Stimulated activated CD4-positive, alpha-beta T cell treated with anti-CD3 and anti-CD28 coated beads, Interleukin-15, amount 100 ng/mL, for 48 hours (primary cell): ENCODE data around the gene CDK5RAP3.
A peak's percentile ranks its signal among the peaks of the same experiment; 100 is the strongest.
"Not testable (repeated sequence)": the region's sequence is repeated elsewhere in the genome, so short reads cannot be mapped to it uniquely, and the experiment has no call there.

Experiments
- DNase-seq, 2 donors: peaks; one replicate each; pipeline ENCODE4 v3.0.0-alpha.2; 2020; ENCODE audit warnings: low read depth in 2 of 2

CDK5RAP3 gene

DNA sequence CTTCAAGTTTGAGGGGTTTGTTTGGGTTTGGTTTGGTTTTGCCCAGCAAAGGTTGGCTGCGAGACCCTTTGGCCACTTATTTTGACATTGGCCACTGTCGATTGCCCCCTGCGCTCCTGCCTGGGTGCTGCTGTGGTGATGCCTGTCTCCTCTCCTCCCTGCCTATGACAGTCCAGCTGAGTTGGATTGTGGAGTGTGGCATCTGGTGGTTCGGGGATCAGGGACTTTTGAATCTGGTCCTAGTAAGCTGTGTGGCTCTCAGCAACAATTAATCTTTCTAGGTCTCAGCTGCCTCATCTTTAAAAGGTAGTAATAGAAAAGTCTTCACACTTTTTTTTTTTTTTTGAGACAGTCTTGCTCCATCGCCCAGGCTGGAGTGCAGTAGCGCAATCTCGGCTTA, 27.1 kb downstream of the CDK5RAP3 start:
- no peak for DNase-seq

DNA sequence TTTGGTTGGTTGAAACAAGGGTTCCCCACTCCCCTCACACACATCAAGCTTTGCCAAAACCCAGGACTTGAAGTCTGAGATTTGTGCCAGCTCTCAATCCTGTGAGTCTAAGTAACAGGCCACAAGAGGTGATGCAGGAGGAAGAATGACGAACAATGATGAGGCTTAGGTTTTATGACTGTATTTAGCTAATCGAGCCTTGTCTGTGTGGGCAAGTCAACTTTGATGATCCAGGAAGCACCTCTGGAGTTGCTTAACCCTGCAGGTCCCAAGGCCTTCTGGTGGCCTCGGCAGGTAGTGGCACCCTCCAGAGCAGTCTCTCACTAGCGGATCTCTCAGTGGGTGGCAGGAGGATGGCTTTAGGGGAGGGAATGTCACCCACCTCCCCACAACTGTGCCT, 28.7 kb downstream of the CDK5RAP3 start:
- DNase-seq: no peak

DNA sequence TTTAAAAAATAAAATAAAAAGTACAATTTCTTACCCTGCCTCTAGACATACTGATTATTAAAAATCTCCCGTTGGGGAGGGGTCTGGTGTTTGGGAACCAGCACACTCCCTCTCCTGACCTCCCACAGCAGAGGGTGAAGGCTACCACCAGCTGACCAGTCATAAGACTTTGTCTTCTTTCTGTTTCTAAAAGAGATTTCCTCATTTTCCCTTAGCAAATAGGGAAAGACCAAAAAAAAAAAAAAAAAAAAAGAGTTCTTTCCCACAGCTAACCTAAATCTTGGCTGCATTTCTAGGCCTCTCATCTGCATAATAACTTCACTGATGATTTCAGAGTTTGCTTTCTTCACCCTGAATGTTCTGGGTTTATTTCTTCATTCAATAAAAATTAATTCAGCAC, 30.3 kb downstream of the CDK5RAP3 start:
- DNase-seq: no peak

DNA sequence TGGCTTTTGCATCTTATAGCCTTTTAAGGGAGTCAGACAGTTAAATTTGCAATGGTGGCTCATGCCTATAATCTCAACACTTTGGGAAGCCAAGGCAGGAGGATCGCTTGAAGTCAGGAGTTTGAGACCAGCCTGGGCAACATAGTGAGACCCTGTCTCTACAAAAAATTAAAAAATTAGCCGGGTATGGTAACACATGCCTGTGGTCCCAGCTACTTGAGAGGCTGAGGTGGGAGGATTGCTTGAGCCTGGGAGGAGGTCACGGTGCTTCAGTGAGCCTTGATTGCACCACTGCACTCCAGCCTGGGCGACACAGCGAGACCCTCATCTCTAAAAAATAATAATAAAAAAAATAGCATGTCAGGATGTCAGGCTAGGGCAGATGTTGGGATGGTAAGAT, 30.7 kb downstream of the CDK5RAP3 start:
- DNase-seq: not testable (repeated sequence)

DNA sequence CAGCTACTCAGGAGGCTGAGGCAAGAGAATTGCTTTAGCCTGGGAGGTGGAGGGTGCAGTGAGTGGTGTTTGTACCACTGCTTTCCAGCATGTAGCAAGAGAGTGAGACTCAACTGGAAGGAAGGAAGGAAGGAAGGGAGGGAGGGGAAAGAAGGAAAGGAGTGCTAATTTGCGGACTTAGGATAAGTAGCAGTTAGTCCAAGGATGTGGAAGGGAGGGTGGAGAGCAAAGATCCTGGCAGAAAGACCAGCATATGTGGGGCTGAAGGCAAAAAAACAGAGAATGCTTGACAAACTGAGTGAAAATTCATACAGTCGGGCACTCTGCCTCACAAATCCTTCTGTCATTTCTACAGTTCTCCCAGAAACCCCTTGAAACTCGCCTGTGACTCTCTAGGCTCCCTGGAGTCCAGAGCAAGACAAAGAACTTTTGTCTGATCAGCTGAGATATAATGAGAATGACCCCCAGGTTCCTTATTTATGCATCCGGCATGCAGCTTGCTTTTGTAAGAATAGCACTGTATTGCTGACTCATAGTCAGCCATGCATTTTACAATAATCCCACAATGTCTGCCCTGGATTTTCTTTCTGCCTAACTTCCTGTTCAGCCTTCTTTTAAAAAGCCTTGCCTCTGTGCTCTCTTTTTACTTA, 31.5 kb downstream of the CDK5RAP3 start:
- DNase-seq: no peak

DNA sequence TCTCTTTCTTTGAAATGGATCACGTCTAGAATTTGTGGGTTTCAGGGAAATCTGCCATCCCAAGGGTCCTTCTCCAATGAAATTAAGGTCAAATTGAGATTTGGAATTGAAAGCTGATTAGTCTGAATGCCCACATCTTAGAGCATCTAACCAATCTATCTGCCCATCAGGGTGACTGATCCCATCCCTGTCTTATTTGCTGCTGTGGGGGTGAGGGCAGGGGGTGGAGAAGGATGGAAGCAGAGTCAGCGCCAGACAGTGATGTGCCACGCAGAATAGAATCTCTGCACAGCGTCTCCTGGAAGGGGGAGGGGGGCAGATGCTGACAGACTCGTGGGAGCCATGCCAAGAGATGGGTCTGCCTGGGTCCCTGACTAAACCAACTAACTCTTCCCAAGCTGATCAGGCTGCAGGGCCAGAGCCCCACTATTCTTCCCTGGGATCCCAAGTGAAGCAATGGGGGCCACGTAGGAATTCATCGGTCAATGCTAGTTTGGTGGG, 32.1 kb downstream of the CDK5RAP3 start:
- no peak for DNase-seq

DNA sequence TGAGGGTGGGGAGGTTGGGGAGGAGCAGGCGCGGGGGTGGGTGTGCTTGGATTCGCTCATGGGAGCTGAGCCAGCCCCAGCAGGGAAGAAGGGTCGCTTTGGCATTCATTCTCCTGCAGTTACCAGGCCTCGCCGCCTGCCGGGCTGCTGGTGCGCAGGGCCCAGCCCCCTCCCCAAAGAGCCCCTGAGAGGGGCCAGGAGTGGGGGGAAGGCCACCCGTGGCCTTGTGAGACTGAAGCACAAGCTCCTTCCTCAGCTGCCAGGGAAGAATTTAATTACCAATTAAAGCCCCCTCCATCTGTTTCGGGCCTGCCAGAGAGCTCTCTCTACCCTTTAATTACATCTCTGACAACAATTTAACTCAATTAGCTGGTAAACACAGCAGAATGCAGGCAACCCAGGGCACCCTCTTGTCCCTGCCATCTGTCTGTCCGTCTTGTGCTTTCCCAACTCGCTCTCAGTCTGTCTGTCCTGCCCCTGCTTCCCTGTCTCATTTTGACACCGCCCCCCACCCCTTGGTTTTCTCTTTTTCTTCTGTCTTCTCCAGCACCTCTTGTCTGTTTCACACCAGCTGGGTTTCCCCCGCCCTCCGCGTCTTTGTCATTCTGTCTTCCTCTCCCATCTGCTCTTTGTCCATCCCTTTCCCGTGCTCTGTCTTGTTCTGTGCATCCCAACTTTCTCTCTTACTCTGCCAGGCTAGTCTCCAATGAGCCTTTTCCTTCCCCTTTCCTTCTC, 32.7 kb downstream of the CDK5RAP3 start:
- no peak for DNase-seq

DNA sequence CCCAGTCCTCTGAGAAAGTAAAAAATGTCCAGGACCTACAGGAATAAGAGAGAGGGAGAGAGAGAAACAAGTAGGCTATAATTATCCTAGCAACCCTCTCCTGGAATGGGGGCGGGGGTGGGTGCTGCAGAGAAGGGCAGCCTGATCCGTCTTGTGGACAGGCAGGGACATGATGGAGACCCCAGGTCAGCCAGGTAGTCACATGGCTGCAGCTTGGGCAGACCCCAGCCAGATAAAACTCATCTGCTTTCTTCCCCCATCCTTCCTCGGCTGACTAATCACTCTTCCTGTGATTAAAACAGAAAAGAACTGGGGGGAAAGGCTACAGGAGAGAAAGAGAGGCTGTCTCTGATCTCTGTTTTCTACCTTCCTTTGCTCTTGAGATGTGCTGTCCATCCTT, 34.1 kb downstream of the CDK5RAP3 start:
- no peak for DNase-seq

DNA sequence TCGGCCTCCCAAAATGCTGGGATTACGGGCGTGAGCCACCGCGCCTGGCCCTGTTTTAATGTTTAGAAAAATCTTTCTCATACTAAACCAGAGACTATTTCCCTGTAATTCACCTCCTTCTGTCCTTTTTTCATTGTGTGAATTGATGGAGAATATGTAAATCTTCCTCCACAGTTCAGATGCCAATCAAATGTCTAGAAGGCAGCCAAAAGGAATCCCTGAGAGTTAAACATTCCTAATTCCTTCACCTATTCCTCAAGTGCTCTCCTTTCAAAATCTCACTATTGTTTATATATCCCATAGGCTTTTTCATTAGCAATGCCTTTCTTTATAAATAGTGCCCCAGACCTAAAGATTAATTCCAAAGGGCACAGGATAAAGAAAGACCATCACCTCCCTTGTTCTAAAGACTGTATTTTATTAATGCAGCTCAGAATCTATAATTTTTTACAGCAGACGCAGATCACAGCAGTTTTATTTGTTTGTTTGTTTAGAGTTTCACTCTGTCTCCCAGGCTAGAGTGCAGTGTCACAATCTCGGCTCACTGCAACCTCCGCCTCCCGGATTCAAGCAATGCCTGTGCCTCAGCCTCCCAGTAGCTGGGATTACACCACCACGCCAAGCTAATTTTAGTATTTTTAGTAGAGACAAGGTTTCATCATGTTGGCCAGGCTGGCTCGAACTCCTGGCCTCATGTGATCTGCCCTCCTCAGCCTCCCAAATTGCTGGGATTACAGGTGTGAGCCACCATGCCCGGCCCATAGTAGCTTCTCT, 36.2 kb downstream of the CDK5RAP3 start:
- no peak for DNase-seq

DNA sequence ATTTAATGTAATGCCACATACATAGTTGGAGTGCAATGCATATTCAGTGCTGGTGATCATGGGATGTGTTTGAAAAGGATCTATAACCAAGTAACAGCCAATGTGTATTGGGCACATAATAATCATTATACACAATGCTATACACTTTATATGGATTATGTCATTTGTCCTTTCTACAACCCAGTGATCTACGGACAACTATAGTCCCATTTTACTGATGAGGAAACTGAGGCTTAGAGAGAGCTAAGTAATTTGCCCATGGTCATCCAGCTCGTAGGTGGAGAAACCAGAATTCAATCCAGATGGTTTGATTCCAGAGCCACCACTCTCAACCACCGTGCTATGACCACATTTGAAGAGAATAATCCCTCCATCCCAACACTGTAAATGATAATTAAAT, 39.3 kb downstream of the CDK5RAP3 start:
- no peak for DNase-seq

DNA sequence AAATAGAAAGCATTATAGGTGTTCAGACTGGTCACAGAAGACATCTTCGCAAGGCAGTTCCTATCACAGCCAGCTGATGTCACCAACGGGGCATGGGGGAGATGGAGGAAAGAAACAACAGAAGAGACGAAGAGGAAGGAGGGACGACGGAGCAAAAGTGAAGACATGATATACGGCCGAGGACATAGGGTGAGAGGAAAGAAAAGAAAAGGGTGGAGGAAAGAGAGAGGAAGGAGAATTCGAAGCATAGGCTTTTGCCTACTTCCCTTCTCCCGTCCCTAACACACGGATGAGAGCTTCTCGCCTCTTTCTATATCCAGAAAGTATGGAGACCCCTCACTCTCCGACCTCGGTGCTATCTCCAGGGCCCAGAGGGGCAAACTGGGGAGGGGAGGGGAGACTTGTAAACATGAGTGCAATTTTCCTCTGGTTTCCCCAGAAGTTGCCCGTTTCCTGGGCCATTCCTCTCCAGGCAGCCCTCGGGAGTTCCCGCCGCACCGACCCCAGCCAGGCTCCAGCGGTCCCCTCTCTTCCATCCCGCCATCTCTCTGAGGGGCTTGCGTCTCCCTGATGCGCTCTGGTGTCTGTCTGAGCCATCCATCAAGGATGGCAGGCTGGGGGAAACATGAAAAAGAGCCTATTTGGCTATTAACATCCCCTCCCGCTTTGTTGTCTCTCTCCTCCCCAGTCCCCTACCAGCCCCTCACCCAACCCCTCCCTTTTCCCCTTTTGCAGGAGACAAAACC, 40.7 kb downstream of the CDK5RAP3 start:
- no peak for DNase-seq

DNA sequence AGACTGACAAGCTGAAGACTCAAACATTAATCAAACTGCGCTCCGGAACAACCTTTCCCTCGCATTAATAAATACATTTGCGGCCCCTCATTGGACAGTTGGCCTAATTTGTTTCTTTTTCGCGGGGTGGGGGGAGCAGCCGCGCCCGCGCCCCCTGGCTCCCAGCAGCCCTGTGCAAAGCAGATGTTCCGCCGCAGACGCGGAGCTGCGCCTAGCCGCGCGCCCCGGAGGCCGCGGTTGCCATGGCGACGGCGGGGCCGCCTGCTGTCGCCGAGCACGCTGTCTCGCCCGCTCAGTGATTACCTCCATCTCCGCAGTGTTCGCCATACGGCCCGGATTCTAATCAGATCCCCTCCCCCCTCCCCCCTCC, 41.2 kb downstream of the CDK5RAP3 start:
- peak in 1 of 2 donors; percentile 54 for DNase-seq

DNA sequence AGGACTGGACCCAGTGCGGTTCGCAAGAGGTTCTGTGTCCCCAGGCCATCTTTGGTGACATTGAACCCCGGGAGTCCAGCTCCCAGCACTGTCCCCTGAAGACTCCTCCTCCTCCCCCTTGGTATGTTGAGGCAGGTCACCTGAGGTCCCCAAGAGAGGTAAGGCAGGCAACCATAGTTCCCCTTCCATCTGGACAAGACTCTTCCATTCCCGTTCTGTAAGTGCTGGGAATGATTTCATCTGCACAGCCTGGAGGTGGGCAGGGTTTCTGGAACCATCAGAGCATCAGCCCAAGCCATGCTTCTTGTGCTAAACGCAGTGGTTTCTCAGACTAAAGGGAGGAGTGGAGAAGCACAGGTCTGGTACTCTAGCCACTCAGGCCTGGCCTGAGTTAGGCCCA, 41.7 kb downstream of the CDK5RAP3 start:
- no peak for DNase-seq

DNA sequence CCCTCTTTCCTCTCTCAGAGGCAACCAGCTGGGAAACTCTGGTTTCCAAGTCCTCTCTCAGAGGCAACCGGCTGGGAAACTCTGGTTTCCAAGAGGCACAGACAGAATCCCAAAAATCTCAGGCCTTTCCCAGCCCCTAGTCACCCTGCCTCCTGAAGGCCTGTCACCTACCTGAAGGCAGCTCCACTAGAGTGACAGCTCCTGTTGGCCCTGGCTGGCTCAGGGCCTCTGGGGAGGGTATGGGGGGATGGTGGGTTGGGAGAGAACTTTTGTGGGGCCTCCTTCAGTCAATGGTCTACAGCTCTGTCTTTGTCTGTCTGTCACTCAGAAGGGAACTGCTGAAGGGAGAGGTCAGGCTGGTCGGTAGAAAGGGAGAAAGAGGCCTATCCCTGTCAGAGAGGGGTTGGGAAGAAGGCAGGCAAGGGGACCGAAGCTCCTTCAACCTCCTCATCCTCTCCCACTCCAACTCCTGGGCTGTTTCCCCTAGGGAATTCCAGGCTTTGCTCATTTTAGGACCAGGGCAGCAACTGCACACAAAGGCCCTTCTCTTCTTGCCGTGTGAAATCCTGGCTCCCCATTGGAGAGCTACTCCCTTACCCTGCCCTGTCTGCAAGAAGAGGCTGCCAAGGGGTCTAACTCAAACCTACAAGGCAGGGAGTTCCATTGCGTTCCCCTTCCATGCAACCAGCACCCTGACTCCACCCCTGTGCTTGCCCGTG, 43.1 kb downstream of the CDK5RAP3 start:
- DNase-seq: no peak

DNA sequence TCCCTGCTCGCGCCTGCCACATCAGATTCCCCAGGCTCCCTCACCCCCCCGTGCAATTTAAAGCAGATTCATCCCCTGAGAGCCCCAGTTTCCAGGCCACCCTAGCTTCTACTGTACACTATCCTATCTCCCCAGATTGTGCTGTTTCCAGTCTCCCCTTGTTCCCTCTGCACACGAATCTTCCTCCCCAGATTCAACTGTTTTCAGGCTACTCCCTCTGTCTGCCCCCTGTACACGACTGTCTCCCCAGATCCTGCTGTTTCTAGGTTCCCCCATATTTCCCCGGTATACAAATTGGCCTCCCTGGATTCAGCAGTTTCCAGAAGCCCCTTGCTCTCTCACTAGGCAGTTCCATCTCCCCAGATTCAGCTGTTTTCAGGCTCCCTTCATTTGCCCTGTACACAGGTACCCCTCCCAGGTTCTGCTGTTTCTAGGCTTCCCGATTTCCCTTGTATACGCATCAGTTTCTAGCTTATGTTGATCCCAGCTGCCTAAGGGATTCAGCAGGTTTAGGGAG, 43.7 kb downstream of the CDK5RAP3 start:
- DNase-seq: no peak

DNA sequence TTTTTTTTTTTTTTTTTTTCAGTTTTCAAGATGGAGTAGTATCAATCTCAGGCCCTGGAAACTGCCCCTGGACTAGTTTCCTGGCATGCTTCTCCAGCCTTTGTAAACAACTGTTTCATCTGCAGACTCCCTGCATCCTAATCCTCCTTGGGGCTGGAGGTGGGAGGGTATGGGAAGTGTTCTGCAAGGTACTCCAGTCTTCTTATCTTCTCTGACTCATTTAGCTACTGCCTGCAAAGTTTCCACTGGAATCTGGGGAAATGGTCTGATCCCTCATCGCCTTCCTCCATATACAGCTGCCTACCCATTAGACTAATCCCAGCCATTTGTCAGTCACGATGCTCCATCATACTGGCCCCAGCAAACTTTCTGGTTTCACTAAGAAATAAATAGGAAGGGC, 45.2 kb downstream of the CDK5RAP3 start:
- no peak for DNase-seq

DNA sequence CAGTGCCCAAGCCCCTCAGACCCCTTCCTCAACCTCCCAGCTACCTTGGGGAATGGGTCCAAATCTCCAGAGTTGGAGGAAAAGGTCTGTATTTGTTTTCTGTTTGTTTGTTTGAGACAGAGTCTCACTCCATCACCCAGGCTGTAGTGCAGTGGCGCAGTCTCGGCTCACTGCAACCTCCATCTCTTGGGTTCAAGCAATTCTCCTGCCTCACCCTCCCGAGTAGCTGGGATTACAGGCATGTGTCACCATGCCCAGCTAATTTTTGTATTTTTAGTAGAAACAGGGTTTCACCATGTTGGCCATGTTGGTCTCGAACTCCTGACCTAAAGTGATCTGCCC, 46.9 kb downstream of the CDK5RAP3 start:
- not testable (repeated sequence) for DNase-seq

DNA sequence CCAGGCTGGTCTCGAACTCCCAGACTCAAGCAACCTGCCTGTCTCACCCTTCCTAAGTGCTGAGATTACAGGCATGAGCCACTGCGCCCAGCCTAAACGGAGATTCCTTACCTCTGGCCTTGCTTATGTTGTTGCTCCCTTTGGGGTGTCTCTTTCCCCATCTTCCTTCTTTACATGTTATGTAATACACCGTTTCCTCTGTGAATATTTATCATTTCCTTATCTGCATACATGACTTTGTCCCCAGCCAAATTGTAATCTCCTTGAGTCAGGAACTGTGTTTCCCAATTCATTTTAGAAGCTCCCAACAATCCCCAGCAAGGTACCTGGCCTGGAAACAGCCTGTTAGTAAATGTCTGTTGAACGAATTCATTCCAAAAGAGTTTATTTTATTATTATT, 51.0 kb downstream of the CDK5RAP3 start:
- no peak for DNase-seq

DNA sequence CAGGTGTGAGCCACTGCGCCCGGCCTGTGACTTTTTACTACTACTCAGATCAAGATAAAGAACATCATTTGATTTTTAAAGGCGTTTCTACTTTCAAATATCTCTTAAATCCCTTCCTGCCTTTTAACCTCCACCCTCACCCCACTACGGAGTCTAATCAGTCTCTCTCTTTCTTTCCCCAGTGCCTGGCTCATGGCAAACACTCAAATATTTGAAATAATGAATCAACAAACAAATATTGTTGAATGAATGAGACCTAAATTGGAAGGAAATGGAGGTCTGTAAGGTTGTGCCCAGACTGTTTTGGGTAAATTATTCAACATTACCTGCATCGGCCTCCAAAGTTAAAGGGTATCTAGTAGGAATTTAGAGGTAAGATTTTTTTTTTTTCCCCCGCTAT, 52.0 kb downstream of the CDK5RAP3 start:
- no peak for DNase-seq

DNA sequence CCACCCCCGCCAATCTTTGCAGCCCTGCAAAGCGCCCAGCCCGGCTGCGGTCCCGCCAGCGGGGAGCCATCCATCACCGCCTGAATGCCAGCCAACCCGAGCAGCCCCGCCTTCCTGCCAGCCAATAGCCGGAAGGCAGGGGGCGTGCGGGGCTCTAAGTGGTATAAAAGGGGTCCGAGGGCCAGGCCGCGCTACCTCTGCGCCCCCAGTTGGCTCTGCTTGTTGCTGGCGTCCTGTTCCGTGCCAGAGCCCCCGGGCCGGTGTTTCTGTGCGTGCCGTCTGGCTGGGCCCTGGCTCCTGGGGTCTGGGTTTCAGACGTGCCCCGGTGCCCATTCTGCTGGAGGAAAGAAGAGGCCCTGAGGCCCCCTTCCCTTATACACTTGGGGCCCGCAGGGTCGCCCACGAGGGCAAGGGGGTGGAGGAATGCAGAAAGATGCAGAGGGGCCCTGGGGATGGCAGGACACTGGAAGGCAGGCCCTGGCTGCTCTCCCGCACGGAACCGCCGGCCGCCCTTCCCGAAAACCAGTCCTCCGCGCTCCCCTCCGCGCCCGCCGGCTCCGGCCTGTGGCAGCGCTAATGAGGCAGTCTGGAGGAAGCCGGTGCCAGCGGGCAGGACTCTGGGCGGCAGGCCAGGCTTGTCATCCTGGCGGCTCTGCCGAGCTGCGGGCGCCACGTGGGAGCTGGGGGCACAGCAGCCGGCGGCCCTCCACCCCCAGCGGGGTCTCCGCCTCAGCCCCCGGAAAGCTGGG, 52.7 kb downstream of the CDK5RAP3 start:
- DNase-seq: no peak
